Gastroesophageal sphincter (tissue), 3 donors: ENCODE measurements around the gene STEAP4.

Experiments
- CTCF ChIP-seq, 4 experiments: fragments of 200-600 bp in 2 of 4; fragments of 450-650 bp in 2 of 4; sonication (generic) in 1 of 4; IDR thresholded peaks; one replicate each; pipeline ENCODE4 v1.5.1; 2017 to 2019; ENCODE audit warnings: antibody characterized with exemption in 4 of 4, mild to moderate bottlenecking in 2 of 4, moderate library complexity in 2 of 4
- POLR2AphosphoS5 ChIP-seq: sonication (generic); formaldehyde crosslinking; IDR thresholded peaks from one replicate; pipeline ENCODE4 v1.6.1; 2017; ENCODE audit warnings: antibody characterized with exemption

GRCh38 chr7:88290491-88290890 is 16.2 kb downstream of the STEAP4 start:
- TF ChIP-seq POLR2AphosphoS5 = no peak
- TF ChIP-seq CTCF (IDR thresholded peaks at IDR 0.05) = no peak
